Fibroblast of the aortic adventitia (primary cell): ENCODE measurements around the gene DLX1. TPM values are rescaled to one million over a fixed set of nuclear protein-coding genes. Genes with fewer than 3 reads are reported as not detected.
"Not testable (repeated sequence)": the region's sequence is repeated elsewhere in the genome, so short reads cannot be mapped to it uniquely, and the experiment has no call there.

Source experiments
- DNase-seq: peaks from one replicate; pipeline ENCODE4 v3.0.0-alpha.2; 2010; ENCODE audit warnings: low read depth
- H3K4me3 ChIP-seq: 2 replicates; pipeline ENCODE4 v1.5.1; 2011; ENCODE audit warnings: low read depth, mild to moderate bottlenecking, control low read depth, low read length, moderate library complexity
- CTCF ChIP-seq: IDR thresholded peaks from 2 replicates; pipeline ENCODE4 v1.5.1; 2011; ENCODE audit warnings: mild to moderate bottlenecking, low read length, control low read depth, inconsistent platforms; ENCODE audit not compliant: insufficient read depth
- total RNA-seq: library from RNA; depleted of rRNA; stranded (reverse); fragments of >200 nt; gene quantifications from 2 replicates; pipeline ENCODE4 v1.2.3, GENCODE V29; 2012; ENCODE audit warnings: low replicate concordance

The DLX1 gene
- total RNA-seq, 1 donor, result 0.99 TPM

DNA sequence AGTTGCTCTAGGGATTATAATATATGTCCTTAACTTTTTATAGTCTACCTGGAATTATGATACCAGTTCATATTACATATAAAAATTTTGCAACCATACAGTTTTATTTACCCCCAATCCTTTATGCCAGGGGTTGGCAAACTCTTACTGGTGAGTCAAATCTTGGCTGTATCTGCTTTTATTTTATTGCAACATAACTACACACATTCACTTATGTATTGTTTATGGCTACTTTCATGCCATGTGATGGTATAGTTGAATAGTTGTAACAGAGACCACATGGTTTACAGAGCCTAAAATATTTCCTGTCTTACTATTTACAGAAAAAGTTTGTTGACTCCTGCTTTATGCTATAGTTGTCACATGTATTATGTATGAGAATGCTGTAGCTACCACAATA, 43.2 kb downstream of the DLX1 start:
- TF ChIP-seq CTCF, result no peak
- peak; percentile 11 for DNase-seq
- no peak overlapping the region for H3K4me3 ChIP-seq

GRCh38 chr2:172129404-172129803, 44.1 kb downstream of the DLX1 start:
- no peak for TF ChIP-seq CTCF
- no peak overlapping the region for H3K4me3 ChIP-seq
- DNase-seq, result no peak

DNA sequence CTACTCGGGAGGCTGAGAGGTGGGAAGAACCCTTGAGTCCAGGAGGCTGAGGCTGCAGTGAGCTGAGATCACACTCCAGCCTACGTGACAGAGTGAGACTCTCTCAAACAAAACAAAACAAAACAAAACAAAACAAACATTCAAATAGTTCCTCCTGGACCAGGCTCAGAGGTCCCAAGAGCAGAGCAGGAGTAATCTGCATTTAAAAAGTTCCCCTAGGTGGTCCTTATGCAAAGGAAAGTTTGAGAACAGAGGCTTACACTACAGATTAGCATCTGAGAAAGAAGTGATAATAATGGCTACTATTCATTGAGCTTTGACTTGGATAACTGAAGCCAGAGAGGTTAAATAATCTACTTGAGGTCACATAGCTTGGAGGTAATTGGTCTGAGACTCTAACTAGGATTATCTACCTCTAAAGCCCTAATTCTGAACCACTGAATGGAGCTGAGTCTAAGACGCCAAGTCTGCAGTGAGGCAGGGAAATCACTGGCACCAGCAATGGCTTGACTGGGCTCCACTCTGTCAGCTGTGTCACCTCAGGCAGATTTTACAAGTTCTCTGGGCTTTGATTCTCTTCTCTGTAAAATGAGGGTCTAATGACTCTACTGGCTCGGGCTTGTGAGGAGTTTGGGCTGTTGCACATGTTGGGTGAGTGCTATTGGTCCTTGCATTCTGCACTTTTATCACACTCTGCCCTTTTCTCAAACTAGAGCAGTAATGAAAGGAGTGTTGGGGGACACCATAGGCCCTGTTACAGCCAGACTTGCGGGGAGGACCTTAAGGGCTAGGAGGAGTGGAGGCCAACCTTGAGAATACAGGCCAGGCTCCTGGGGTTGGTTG, 46.6 kb downstream of the DLX1 start:
- H3K4me3 ChIP-seq, result no peak overlapping the region
- TF ChIP-seq CTCF, result no peak
- no peak for DNase-seq

- DNase-seq, result no peak
- H3K4me3 ChIP-seq, result no peak overlapping the region
- TF ChIP-seq CTCF, result peak; percentile 22
Measured at GRCh38 chr2:172134270-172134669, 49.0 kb downstream of the DLX1 start.

DNA sequence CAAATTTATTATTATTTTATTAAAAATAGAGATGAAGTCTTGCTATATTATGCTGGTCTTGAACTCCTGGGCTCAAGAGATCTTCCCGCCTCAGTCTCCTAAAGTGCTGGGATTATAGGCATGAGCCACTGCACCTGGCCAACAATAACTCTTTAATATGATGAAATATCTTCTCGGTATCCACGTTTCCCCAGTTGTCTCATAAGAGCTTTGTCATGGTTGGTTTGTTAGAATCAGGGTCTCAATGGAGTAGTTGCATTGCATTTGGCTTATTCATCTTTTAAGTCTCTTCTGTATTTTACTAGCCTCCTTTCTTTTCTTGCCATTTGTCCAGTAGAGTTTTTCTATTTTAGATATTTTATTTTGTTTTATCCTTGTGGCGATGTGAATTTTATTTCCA, 50.1 kb downstream of the DLX1 start:
- DNase-seq, result no peak
- TF ChIP-seq CTCF, result no peak
- no peak overlapping the region for H3K4me3 ChIP-seq

DNA sequence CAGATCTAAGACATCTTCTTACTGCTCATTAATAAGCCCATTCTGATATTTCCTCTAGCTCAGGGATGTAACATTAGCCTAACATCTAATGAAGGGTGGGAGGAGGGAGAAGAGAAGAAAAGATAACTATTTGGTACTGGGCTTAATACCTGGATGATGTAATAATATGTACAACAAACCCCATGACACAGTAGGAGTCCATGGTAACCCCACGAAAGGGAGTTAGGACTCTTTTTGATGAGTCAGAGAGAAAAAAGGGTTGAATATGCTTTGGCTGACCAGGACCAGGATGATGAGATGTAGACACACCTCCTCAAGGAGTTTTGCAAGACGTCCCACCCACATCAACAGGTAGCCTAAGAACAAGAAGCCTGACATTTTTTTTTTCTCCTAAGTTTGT, 51.8 kb downstream of the DLX1 start:
- DNase-seq, result no peak
- H3K4me3 ChIP-seq, result no peak overlapping the region
- no peak for TF ChIP-seq CTCF

- DNase-seq, result no peak
- TF ChIP-seq CTCF, result no peak
- H3K4me3 ChIP-seq, result no peak overlapping the region
Measured at GRCh38 chr2:172137943-172138342, 52.6 kb downstream of the DLX1 start.

DNA sequence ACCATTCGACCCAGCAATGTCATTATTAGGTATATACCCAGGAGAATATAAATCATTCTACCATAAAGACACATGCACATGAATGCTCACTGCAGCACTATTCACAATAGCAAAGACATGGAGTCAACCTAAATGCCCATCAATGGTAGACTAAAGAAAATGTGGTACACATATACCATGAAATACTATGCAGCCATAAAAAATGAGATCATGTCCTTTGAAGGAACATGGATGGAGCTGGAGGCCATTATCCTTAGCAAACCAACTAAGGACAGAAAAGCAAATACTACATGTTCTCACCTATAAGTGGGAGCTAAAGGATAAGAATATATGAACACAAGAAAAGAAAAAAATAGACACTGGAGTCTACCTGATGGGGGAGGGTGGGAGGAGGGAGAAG, 53.4 kb downstream of the DLX1 start:
- DNase-seq, H3K4me3 ChIP-seq: not testable (repeated sequence)
